T follicular helper cell (primary cell): ENCODE results near the gene FBXO5.
A peak's percentile ranks its signal among the peaks of the same experiment; 100 is the strongest.
"Not testable (repeated sequence)": the region's sequence is repeated elsewhere in the genome, so short reads cannot be mapped to it uniquely, and the experiment has no call there.

ENCODE experiments used
- DNase-seq: peaks from one replicate; pipeline ENCODE4 v3.0.0-alpha.2; 2020; ENCODE audit warnings: low read depth

Gene FBXO5

DNA sequence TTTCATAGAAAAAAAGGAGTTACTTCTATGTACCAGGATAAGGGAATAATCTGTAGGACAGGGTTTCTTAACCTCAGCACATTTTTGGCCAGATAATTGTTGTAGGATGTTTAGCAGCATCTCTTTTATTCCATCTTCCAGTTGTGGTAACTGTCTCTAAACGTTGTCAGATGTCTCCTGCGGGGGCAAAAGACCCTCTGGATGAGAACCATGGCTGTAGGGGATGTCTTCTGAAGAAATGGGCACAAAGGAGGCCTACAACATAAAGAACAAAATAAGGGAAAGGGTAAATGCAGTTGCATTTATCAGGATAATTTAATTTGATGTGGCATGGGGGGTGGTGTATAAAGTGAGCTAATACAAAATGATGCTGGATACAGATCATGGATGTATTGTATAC is 4.1 kb upstream of the FBXO5 start:
- DNase-seq, result no peak

DNA sequence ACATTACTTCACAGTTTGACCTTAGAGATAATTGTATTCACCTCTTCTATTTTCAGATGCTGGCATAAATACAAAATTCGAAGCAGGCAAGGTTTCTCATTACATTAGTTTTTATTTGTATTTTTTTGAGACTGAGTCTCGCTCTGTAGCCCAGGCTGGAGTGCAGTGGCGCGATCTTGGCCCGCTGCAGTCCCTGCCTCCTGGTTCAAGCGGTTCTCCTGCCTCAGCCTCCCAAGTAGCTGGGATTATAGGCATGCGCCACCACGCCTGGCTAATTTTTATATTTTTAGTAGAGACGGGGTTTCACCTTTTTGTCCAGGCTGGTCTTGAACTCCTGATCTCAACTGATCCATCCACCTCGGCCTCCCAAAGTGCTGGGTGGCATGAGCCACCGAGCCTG is 2.5 kb upstream of the FBXO5 start:
- not testable (repeated sequence) for DNase-seq

DNA sequence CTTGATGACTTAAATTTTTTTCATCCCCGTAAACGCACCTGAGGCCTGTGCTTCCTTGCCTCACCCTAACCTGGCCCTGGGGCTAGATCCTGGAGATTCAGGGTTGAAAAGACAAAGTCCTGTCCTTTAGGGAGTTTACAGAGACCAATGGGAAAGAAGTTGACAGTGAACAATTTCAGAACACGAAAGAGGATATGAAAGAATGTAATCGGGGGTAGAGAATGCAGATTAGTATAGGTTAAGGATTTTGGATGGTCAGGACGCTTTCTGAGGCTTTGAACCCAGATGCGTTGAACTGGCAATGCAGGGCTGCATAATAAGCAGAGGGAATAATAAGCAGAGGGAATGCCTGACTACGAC is 1.7 kb upstream of the FBXO5 start:
- no peak for DNase-seq

DNA sequence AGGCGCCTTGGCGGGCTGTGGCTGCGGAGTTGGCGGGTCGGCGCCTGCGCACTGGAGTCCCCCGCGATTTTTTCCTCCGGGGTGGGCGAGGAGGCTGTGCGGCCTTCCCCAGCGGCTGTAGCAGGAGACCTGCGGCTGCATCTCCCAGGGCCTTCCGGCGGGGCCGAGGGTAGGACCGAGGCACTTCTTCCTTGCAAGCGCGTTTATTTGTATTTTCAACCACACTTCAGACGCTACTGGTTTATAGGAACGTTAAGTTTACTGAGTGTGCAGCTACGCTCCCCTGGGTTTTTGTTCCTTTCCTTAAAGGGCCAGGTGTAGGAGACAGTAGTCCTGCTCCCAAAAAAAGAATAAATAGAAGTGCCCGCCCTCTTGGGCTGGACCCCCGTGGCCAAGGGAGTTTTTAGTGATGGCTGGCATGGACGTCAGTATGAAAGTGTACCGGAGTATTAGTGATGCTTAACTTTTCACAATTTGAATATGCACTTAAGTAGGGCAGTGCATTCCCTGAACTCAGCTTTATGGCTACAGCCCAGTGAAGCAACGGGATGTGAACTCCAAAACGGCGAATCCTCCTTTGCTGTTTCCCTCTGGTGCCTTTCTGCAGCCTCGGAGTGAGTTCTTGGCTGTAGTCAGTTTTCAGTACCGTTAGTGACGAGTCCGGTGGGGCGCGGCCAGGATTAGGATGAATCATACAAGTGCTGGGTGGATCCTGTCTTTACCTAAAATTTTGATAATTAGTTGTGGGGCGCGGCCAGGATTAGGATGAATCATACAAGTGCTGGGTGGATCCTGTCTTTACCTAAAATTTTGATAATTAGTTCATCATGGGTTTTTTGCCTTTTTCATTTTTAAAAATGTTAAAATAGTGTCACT is 1.0 kb upstream of the FBXO5 start:
- DNase-seq, result peak; percentile 86

DNA sequence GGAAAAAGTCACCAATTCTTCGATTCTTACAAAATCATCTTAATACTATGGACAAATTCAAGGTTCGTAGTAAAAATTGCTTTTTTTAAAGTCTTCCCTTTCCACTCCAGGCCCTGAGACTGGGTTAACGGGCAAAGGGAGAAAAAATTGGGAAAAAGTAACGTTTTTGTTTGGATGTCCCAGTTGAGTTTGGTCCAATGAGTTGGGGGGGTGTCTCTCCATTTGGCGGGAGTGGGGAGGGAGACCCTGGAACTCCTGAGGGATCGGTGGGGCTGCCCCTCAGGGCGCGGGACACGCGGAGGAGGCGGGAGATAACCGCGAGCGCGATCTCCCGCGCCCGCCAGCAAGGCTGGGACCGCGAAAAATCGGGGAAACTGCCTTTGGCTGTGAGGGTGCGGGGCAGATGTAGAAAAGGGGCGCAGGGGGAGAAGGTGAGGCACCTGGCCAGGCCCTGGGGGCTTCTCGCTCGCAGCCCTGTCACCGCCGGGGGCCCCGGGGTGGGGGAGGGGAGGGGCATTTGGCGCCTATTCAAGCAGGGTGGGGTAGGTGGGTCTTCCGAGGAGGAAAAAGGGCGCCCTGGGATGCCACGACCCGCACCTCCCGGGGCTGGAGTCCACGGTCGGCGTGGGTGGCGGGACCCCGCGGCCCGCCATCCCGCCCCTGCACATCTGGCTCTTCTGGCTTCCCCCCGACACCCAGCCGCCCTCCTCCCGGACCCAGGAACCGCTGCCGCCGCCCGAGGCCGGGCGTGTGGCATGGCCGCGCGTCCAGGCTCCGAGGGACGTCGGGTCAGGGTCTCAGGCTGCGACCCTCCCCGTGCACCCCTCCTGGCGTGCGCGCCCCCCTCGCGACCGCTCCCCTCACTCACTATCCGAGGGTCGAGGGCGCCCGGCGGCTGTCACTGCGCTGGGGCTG is 595 bp downstream of the FBXO5 start:
- DNase-seq, result no peak

DNA sequence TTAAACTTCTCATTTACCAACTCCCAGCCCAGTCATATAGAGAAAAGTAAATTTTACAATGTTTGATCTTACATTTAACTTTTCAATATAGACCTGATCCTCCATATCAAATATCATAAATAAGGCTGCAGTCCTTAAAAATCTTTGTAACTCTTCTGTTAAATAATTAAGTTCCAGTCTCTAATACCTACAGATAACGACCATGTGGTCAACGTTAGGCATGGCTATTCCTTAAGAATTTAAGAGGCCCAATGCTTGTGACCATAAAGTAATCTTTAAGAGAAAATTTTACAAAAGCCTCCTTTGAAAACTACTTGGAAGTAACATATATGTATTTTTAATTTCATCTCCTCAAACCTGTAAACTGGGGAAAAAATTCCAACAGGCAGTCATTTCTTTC is 1.6 kb downstream of the FBXO5 start:
- no peak for DNase-seq

DNA sequence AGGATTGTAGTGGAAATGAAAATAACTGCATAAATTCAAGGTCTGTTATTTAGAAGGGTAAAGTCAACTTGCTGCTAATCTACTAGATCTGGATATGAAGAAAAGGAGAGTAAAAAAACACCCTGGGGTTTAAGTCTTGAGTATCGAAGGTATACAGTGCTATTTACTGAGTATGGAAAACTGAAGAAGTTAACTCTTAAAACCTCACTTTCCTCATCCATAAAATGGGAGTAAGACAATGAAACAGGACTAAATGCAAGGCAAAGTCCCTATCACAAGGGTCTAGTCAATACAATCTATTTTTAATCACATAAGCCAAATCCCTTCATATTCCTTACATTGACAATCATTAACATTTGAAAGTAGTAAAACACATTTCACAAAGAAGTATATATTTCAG is 2.2 kb downstream of the FBXO5 start:
- no peak for DNase-seq

DNA sequence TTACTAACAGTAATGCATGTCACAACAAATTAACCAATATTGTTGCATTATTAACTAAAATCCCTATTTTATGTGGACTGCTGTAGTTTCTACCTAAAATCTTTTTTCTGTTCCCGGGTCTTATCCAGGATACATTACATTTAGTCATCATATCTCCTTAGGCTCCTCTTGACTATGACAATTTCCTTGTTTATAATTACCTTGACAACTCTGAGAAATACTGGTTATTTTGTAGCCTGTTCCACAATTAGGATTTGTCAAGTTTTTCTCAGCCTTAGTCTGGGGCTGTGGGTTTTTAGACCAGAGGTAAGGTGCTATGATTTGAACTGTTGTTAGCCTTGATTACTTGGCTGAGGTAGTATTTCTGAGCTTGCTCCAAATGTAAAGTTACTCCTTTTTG is 3.7 kb downstream of the FBXO5 start:
- DNase-seq, result no peak

DNA sequence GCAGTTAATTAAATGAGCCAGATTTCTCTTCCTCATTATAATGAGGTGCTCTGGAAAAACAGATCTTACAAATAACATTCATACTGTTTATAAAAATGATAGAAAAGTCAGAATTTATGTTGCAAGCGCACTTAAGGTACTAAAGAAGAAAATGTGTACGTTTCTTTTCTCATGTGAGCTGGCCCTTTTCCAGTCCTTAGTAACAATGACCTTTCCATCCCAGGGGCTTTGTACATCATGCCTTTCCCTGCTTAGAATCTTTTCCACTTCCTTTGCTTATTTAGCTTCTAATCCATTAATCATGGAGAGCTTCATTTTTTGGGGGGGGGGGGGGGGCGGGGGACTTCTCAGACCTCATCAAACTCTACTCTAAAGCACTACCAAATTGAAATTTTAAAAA is 4.8 kb downstream of the FBXO5 start:
- DNase-seq, result no peak

DNA sequence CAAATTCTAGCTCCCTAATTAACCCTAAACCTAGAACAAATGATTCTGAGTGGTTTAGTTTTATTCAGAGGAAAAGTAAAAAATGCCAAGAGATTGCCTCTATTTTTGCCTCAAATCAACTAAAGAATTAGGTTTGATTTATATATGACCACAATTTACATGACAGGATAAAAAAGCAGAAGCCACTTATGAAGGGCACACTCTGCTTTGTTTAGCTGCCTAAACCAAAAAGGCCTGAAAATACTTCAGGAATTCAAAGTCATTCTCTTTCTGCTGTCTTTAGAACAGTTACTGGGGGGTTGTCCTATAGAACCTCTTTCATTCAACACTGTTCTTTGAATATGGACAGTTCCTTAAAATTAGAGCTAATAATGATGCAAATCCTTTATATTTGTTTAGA is 5.3 kb downstream of the FBXO5 start:
- no peak for DNase-seq

DNA sequence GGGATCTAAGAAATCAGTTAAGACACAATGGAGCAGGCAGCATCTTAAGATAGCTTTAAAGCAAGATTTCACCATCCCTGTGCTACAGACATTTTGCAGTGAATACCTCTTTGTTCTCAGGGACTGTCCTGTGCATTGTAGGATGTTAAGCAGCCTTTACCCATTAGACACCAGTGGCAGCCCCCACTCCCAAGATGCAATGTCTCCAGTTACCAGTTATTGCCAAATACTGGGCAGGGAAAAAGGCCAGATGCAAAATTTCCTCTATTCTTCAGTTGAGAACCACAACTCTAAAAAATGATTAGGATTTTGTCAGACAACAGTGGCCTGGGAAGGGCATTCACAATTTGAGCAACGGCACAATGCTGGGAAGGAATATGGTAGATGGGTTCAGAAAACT is 6.1 kb downstream of the FBXO5 start:
- DNase-seq, result no peak

DNA sequence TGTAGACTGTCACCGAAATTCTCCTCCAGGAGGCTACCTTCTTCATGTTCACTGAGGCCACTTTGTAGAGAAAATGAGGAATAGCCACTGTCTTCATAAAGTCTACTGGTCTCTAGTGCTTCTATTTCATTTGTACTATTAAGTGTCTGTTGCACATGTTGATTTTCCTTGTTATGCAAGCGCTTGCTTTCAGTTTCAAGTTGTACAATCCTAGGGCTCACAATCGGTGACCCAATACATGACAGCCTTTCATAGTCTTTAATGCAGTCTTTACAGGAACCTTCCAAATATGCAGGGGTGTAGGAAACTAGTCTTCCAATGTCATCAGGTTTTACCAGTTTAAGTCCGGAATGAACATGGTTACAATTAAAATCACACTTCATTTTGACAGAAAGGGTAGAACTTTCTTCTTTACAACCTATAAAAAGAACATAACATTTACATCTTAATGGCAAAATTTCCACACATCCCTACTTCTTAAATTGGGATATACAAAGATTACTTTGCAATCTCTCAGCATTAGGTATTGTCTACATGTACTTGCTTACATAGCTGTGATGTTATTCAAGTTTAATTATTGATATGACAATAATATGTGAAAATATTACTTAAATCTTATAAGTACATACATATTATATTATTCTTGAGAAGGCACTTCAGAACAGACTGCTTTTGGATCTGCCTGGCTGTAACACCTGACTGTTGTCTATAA is 7.5 kb downstream of the FBXO5 start:
- no peak for DNase-seq

DNA sequence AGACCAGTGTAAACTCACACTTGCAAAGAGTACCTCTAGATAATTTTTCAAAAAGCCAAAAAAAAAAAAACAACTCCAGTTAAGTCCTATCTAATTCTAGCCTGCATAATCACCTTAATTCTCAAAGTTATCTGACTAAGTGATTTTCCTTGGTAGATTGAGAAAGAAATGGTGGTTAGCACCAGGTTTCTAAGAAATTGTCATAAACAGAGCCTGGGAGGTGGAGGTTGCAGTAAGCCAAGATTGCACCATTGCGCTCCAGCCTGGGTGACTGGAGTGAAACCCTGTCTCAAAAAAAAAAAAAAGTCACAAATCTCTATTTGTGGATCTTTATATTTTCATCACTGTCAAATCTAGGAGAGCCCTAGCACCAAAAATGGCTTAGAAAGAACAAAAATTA is 8.9 kb downstream of the FBXO5 start:
- DNase-seq, result no peak

DNA sequence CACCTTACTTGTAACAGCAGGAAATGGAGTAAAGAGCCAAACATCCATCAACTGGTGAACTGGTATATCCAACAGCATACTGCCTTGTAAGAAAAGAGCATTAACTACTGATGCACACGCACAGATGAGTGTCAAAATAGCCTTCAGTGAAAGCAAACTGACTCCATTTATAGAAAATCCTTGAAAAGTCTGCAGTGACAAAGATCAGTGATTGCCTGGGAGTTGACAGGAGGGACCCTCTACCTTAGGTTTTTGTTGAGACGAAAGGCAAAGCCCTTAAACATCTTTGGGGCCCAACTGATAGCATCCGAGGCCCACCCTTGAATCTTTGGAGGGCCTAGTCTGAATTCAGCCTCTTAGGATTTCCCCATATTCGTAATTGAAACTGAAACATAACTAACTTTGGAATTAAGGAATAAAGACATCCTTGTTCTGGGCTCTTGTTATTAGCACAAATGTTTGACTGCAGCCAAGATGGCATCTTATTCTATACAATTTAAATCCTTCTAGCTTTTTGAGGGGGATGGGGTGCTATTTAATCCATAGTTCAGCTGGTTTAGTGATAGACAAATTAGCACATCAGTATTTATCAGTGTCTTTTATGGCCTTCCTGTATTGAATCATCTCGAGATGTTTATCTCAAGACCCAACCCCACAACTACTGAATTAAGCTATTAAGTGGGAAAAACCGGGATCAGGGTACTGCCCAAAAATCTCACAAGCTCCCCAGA is 13.0 kb downstream of the FBXO5 start:
- no peak for DNase-seq

DNA sequence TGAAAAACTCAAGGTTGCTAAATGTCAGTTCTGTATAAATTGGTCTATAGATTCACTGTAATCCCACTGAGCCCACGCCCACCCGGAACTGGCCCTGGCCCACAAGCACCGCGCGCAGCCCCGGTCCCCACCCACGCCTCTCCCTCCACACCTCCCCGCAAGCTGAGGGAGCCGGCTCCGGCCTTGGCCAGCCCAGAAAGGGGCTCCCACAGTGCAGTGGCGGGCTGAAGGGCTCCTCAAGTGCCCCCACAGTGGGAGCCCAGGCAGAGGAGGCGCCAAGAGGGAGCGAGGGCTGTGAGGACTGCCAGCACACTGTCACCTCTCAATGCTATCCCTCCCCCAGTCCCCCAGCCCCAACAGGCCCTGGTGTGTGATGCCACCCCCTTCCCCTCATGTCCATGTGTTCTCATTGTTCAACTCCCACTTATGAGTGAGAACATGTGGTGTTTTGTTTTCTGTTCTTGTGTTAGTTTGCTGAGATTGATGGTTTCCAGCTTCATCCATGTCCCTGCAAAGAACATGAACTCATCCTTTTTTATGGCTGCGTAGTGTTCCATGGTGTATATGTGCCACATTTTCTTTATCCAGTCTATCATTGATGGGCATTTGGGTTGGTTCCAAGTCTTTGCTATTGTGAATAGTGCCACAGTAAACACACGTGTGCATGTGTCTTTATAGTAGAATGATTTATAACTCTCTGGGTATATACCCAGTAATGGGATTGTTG is 16.5 kb downstream of the FBXO5 start:
- not testable (repeated sequence) for DNase-seq

DNA sequence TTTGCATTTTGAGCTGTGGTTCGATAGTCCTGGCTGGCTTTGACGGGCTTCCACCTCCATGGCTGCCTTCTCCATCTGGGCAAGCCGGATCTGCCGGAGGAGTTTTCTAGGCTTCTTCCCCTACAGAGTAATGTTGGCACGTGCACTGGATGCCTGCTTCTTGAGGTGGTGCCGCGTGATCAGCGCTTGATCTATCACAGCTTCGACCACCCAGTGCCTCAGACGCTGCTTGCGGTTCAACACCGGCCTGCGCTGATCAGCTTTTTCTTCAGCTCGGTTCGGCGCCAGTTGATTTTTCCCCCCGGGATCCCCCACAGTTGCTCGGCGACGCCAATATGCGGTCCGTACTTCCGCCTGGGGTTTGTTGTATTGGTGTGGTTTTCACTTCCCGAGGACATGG is 23.5 kb downstream of the FBXO5 start:
- DNase-seq, result no peak

DNA sequence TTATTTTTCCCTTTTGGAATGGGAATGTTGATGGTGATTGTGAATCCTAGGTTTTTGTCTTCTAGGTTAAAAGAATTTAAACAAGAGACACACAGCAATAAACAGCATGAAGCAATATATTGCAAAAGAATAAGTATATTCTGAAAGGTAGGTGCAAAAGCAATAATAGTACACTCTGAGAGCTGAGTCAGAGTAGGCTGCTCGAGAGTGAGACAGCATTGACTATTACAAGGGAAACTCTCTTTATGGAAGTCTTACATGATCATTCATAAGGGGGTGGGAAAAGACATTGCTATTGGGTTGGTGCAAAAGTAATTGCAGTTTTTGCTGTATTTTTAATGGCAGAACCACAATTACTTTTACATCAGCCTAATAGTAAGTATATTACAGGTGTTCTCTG is 25.0 kb downstream of the FBXO5 start:
- no peak for DNase-seq

DNA sequence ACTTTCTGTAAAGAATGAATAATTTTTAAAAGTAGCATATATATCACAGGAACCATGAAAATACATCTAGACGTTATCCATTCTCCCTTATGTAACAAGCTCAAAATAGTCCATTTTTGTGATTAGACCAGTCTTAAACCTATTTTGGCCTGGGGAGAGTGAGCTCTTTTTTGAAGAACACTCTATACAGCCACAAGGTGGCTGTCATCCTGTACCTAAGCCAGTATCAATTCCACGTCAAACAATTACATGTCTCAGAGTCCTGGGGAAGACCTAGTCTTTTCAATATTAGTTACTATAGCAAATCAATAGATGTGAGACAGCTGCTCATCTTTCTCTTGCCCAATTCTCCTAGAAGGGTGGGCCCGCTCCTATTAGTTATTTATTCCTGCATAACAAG is 28.4 kb downstream of the FBXO5 start:
- DNase-seq, result no peak

DNA sequence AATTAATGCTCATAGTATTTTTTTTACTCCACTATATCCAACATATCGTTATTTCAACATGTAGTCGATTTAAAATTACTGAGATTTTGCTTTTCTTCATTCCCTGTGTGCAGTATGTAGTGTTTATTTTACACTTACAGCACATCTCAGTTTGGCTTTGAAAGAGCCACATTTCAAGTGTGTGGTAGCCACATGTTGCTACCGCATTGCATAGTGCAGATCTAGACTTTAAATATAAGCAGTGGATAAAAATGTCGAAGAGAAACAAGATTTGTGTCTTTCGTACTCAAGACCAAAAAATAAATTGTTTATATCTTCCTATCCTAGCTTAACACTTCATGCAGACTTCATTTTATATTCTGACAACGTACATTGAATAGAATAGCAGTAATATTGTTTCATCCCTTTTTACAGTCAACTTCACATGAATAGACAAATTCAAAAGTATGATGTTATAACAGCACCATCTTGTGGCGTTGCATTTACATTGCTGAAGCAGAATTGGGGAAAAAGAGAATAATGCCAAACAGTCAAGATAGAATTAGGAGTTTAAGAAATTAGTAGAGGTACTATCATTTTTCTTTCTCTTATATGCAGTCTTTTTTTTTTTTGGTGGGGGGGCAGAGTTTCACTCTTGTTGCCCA is 29.9 kb downstream of the FBXO5 start:
- DNase-seq, result no peak

DNA sequence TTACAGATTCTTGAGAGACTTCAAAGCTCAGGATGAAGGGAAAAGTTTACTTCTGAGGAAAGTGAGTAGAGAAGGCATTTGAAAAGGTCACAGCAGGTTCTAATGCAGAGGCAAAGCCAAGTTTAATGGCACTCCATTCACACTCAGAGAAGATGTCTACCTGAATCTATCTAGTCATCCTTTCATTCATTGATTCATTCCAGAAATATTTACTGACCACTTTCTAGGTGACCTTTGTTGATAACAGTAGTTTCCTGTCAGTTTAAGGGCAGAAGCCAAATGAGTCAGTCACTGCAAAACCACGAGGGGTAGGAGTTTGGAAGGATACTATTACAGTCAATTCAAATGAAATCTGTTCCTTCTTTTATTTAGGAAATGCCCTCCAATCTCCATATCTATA is 30.8 kb downstream of the FBXO5 start:
- DNase-seq, result no peak

DNA sequence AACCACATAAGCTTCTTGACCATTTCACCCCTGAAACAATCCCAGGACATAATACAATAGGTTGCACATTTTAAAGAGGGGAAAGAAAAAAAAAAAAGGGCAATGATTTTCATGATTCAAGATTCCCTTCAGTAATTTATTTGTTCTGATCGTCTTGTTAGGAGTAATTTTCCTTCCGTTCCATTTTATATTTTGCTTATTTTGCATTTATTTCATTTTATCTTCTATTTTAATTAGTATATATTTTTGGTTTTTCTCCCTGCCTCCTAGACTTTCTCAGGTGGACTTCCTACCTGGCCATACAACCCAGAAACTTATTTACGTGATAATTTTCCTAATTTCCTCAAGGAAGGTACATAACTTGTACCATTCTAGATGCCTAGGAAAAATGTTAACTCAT is 32.6 kb downstream of the FBXO5 start:
- no peak for DNase-seq
